HG03135 (cell line): Measurements from ENCODE around the gene UNK.
"Not testable (repeated sequence)": the region's sequence is repeated elsewhere in the genome, so short reads cannot be mapped to it uniquely, and the experiment has no call there.

ENCODE experiments used
- ATAC-seq: cut with Tn5 transposase; IDR thresholded peaks from one replicate; pipeline ENCODE4 v1.9.1; 2021; ENCODE audit warnings: mild to moderate bottlenecking, moderate library complexity; ENCODE audit not compliant: unreplicated experiment

The UNK gene

GRCh38 chr17:75793460-75793859, 8.9 kb downstream of the UNK start:
- ATAC-seq: no peak

DNA sequence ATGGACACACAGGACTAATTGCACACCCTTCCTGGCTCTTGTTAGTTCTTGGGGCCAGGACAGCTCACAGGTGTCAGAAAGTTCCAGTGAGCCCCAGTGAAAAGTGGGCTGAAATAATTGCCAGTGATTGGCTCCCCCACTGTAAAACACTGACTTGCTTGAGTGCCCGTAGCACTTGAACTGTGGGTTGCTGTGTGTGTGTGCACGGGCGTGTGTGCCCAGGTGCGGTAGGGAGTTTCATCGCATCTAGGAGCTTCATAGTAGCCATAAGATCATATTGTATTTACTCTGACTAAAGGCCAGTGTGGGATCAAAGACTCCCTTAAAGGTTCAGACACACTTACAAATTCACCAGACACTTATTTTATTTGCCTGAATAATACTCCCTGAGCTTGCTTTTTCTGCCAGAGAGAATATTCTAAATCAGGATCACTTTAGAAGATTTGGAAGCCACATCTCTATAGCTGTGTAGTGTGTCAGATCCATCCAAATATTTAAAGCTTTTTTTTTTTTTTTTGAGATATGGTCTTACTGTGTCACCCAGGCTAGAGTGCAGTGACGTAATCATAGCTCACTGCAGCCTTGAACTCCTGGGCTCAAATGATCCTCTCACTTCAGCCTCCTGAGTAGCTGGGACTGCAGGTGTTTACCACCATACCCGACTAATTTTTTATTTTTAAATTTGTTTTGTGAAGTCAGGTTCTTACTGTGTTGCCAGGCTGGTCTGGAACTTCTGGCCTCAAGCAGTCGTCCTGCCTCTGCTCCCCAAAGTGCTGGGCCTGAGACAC, 11.4 kb downstream of the UNK start:
- ATAC-seq: no peak

DNA sequence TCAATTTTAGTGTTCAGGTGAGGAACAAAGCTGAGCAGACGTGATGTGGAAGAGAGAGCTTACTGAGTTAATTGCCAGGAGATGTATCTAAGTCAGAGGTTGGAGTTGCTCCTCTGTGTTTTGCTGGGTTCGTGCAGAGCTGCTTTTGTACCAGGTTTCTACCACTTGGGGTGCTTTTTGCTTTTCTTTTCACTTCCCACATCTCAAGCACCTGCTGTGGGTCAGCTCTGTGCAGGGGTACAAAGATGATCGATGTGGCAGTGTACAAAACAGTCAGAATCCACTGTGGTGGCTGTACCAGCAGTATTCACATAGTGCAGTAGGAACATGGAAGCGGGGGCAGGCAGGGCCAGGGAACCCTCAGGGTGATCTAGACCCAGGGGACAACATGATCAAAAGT, 14.8 kb downstream of the UNK start:
- ATAC-seq: no peak

GRCh38 chr17:75803883-75804282, 19.3 kb downstream of the UNK start:
- no peak for ATAC-seq

- no peak for ATAC-seq
Observed at GRCh38 chr17:75806822-75807500, 22.4 kb downstream of the UNK start.

- no peak for ATAC-seq
Observed at GRCh38 chr17:75807861-75808260, 23.3 kb downstream of the UNK start.

GRCh38 chr17:75808549-75808904, 23.9 kb downstream of the UNK start:
- no peak for ATAC-seq

DNA sequence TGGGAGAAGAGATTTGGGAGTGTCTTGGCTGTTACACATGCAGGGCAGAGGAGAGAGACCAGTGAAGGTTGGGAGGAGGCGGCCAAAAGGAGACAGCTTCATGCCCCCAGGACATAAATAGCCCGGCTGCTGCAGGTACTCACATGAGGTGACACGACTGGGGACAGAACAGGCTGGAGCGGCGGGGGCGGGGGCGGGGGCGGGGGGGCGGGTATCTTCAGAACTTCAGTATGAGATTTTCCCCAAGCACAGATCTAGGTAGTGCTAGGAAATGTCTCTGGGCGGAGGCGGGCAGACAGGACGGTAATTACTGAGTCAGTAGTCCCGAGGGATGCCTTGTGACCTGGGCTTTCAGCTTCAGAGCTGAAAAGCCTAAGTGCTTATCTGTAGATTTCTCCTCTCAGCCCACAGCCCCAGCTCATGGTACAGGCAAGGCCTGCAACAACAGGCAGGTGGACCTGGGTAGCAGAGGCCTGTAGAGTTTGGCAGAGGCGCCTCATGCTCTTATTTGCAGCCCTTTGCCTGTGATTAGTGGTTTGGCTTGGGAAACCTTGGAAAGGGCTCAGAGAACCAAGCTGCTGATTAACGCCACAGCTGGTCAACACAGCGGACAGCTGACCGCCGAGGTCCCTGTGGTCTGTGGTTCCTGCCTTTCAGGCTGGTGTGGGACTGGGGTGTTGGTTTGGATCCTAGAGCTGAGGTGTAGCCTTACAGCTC, 24.5 kb downstream of the UNK start:
- peak; percentile 61 for ATAC-seq

DNA sequence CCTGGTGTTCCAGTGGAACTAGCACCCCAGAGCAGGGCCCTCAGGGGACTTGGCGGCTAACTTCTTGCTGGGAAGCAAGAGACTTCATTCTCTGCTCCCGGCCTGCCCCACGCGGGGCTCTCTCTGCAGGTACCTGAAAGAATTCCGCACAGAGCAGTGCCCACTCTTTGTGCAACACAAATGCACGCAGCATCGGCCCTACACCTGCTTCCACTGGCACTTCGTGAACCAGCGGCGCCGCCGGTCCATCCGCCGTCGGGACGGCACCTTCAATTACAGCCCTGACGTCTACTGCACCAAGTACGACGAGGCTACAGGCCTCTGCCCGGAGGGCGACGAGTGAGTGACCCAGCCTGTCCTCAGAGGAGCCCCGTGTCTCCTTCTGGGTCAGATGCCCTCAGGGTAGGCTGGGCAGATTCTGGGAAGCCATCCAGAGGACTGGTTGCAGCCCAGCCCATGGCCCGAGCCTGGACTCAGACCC, 25.1 kb downstream of the UNK start:
- ATAC-seq: no peak

DNA sequence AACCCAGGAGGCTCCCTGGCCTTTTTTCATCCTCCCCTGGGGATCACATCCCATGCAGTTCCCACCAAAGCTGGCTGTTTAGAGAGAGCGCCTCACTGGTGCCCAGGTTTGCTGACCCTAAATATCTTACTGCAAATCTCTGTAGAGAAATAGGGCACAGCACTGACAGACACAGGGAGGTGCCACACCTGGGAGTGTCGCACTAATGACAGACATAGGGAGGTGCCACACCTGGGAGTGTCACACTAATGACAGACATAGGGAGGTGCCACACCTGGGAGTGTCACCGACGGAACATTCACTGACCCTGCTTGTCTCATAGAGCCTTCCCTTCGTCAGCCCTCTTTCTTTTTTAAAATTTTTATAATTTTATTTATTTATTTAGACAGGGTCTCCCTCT, 25.6 kb downstream of the UNK start:
- no peak for ATAC-seq

DNA sequence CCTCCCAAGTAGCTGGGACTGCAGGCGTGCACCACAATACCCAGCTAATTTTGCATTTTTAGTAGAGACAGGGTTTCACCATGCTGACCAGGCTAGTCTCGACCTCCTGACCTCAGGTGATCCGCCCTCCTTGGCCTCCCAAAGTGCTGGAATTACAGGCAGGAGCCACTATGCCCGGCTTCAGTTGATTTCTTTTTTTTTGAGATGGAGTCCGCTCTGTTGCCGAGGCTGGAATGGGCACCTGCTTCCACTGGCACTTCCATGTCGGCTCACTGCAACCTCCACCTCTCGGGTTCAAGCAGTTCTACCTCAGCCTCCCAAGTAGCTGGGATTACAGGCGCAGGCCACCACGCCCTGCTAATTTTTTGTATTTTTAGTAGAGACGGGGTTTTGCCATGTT, 26.1 kb downstream of the UNK start:
- ATAC-seq: not testable (repeated sequence)

- ATAC-seq: no peak
Observed at GRCh38 chr17:75811174-75811573, 26.6 kb downstream of the UNK start.

- no peak for ATAC-seq
Observed at GRCh38 chr17:75812096-75813013, 27.7 kb downstream of the UNK start.

- no peak for ATAC-seq
Observed at GRCh38 chr17:75813081-75814020, 28.7 kb downstream of the UNK start.

GRCh38 chr17:75814021-75814395, 29.4 kb downstream of the UNK start:
- no peak for ATAC-seq

DNA sequence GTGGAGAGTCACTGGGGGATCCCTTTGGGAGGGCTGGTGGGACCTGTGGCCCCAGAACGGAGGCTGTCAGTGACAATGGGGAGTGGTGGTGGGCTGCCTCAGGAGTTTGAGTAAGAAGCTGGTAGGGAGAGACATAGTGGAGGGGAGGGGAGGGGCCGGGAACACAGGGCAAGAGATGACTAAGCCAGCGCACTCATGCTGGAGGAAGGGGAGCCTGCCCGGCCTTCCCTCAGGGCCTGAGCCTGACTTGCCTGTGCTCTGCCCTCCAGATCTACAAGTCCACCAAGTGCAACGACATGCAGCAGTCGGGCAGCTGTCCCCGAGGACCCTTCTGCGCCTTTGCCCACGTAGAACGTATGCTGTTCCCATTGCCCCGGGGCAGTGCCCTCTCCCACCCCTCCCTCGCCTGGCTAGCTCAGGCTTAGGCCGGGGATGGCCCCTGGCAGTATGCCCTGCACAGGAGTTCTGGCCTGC, 30.3 kb downstream of the UNK start:
- ATAC-seq: no peak

DNA sequence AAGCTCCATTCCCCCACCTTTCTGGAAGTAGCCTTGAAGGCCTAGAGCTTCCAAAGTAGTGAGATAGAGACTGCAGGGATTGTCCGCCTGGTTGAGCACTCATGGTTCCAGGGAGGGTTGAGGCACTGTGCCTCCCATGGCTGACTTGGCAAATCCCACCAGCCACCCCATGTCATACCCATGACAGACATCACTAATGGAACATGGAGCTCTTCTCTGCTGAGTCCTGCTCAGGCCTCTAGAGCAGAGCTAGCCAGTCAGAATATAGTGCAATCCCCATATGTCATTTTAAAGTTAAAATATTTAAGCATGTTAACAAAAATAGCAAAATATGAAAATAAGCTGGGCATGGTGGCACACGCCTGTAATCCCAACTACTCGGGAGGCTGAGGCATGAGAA, 30.8 kb downstream of the UNK start:
- no peak for ATAC-seq

GRCh38 chr17:75816693-75817092, 32.1 kb downstream of the UNK start:
- ATAC-seq: no peak

- ATAC-seq: no peak
Observed at GRCh38 chr17:75817571-75817970, 33.0 kb downstream of the UNK start.
